ENCODE data around the gene COX20.
"Not testable (repeated sequence)": the region's sequence is repeated elsewhere in the genome, so short reads cannot be mapped to it uniquely, and the experiment has no call there.

COX20 gene

DNA sequence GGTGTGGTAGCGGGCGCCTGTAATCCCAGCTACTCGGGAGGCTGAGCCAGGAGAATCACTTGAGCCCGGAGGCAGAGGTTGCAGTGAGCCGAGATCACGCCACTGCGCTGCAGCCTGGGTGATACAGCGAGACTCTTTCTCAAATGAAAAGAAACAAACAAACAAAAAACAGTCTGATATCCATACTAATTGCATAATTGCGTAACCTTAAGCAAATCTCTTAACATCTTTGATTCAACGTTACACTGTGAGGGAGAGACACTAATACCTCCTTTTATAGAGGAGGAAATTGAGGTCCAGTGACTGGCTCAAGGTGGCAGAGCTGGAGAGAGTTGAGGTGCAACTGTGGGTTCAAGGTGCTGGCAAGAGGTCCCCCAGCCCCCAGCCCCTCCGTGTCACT lies 12.6 kb upstream of the COX20 start:
- no peak for DNase-seq (ENCODE audit: low read depth in 2 of 2)

DNA sequence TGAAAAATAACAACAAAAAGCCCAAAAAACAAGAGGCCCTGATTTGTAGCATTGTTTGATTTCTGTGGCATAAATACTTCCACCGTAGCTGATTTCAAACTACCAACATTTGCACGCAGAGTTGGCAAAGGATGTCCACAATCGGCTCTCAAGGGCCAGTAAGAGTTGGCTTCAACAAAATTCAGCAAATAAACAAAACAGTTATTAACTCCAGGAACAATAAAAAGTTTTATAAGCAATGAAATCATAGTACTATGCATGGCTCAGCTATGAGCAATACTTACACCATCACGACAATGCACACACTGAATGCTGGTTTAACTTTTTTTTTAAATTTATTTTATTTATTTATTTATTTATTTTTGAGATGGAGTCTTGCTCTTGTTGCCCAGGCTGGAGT lies 8.7 kb upstream of the COX20 start:
- no peak for DNase-seq (ENCODE audit: low read depth in 2 of 2)

DNA sequence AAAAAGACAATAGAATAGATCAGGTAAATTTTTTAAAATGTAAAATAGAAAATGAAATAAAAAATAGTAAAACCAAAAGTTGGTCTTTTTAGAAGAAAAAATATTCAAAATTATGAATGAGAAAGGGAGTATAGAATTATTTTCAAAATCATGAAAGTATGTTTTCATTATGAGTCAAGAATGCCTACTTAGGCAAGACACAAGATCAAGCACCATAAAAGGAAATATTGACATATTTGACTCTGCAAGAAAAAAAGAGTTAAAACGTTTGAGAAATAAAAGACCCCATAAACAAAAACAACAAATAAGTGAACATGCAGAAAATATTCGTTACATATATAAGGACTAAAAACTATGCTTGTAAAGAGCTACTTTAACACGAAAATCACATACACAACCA lies 4.8 kb upstream of the COX20 start:
- DNase-seq (ENCODE audit: low read depth in 2 of 2), result no peak

DNA sequence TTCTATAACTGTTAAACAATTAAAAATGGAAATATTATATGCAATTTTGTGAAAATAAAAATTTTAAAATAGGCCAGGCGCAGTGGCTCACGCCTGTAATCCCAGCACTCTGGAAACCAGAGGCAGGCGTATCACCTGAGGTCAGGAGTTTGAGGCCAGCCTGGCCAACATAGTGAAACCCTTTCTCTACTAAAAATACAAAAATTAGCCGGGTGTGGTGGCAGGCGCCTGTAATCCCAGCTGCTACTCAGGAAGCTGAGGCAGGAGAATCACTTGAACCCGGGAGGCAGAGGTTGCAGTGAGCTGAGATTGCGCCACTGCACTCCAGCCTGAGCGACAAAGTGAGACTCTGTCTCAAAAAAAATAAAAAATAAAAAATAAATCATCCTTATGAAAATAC lies 2.2 kb upstream of the COX20 start:
- not testable (repeated sequence) for DNase-seq (ENCODE audit: low read depth in 2 of 2)

DNA sequence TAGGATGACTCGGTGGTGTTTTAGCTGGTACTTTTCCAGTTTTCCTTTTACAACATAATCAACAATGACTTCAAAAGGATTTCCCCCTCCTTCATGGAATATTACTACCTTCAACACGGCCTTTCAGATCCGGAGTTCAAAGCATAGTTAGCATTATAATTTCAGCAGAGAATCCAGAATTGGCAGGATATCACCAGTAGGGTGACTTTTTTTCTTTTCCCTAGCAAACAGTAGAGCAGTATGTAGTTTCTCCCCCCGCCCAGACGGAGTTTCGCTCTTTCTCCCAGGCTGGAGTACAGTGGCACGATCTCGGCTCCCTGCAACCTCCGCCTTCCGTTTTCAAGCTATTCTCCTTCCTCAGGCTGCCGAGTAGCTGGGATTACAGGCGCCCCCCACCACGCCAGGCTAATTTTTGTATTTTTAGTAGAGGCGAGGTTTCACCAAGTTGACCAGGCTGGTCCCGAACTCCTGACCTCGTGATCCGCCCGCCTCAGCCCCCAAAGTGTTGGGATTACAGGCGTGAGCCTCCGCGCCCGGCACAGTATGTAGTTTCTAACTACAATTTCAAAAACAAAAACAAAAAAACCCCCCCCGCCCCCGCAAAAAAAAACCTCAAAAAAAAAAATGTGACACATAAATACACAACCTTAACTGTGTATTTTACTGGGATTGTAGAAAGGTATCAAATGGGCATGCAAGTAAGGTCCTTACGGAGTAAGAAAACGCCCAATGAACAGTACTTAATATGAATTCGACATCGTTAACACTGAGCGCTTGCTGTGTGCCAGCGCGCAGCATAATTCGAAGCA lies 1.5 kb upstream of the COX20 start:
- peak in 1 of 2 donors; percentile 10 for DNase-seq (ENCODE audit: low read depth in 2 of 2)

DNA sequence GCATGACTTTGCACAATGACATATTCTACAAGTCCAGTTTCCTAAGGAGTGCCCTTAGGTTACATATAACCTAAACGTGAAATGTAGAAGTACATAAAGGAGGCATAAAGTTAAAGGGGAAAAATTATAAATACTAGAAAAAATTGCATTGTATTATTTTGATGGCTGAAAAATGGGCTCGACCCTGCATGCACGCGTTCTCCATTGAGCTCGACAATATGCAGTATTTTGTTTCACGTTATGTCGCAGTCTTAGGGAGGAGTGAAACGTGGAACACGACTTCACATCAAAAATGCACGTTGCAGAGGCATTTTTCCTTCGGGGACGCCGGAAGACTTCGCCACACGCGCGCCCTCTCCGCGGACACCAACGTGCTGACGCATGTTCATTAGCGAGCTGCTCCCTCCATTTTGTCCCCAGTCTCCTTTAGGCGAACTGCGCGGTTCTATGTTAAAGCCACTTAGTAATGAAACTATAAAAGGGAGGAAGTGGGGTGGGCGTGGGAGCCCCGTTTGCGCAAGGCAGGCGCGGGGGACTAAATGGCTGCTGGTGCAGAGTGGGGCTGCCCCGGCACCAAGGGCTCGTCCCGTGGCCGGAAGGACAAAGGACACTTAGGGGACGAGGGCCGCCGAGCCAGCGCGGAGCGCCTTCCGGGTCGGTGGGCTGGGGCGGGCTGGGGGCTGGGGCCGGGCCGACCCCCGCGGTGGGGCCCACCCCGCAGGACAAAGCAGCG lies 749 bp upstream of the COX20 start:
- DNase-seq (ENCODE audit: low read depth in 2 of 2), result peak; percentile 77 to 84

DNA sequence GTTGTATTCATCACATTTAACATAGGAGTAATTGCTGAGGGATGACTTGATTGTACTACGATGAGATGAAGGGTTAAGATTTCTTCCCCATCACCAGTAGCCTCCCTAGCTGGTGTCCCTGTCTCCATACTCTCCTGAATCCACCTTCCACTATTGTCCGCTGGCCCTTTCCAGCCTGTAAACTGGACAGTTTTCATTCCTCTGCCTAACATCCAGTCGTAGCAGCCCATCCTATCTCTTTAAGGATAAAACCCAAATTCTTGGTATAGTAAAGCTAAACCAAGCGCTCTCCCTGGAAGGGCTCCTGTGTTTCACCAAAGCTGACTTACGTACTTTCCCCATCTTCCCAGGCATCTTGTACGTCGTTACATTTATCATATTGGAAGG lies 670 bp downstream of the COX20 start:
- DNase-seq (ENCODE audit: low read depth in 2 of 2), result no peak

DNA sequence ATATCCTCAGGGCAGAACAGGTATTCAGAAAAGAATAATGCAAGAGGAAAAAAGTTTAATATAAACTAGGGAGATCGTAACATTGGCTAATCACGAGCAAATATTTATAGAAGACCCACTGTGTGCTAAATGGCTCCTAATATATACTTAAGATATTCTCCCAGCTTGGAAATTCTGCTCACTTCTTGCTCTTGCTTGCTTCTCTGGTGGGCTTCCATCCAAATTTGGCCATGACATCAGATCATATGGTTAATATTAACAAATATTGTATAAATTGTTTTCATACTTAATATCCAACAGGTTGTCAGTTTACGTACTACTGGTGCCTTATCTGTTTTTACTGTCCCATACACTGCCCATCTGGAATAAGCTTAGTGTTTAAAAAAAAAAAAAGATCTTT lies 1.1 kb downstream of the COX20 start:
- no peak for DNase-seq (ENCODE audit: low read depth in 2 of 2)

DNA sequence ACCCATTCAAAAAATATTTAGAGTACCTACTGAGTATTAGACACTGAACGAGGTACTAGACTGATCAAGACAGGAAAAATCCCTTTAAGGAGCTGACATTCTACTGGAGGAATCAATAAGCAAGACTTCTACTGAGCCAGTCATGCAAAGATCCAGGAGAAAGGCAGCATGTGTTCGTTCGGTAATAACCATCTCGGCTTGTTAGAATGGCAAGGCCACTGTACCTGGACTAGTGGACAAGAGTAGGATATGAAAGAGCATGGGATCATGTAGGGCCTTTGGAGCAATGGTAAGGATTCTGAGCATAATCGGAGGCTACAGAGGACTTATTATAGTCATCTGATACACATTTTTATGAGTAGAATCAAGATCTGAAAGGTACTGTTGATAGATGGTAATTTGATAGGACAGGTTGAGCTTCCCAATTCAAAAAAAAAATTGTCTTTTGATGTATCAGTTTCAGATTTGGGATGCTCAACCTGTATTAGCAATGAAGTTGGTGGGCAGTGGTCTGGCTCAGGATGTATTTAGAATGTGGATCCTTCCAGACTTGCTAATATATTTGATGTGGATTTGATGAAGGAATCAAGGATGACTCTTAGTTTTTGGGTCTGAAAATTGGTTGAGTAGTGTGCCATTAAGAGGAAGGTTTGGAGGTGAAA lies 2.3 kb downstream of the COX20 start:
- no peak for DNase-seq (ENCODE audit: low read depth in 2 of 2)

DNA sequence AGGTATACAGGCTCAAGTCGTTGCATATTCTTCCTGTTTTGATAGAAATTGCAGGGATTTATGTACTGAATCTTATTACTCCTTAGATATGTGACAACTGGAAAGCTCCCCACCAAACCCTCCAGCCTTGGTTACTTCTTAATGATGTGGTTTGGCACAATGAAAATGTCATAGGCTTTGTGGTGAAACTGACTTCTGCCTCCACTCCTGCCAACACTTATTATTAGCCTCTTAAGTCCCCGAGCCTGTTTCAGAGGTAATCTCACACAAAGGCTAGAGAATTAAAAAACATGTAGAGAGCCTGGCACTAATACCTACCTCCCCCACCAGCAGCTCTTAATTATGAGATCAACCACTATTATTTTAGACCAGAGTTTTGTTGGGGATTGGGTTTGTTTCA lies 4.2 kb downstream of the COX20 start:
- DNase-seq (ENCODE audit: low read depth in 2 of 2), result no peak

DNA sequence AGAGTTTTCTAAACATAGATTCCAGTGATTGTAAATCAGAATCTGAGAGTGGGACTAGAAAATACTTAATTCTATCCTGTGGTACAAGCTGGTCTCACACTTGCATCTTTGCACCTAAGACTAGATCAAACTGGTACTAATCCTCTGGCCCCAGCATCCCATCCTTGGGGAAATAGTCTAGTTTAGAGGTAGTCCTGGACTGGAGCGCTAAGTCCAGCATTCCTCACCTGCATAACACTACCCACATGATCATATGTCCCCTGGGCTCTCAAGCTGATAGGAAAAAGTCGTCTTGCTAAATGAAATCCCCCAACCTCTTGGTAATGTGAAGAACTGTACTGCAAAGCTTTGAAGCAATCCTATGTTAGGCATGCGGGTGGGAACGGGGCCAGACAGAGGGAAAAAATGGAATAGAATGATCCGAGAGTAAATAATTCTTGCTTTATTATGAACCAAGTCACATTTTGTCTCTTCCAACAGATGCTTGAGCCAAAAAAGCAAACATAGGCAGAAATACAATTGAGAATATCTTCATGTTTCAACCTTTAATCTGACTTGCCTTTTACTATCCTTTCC lies 4.8 kb downstream of the COX20 start:
- DNase-seq (ENCODE audit: low read depth in 2 of 2), result no peak

DNA sequence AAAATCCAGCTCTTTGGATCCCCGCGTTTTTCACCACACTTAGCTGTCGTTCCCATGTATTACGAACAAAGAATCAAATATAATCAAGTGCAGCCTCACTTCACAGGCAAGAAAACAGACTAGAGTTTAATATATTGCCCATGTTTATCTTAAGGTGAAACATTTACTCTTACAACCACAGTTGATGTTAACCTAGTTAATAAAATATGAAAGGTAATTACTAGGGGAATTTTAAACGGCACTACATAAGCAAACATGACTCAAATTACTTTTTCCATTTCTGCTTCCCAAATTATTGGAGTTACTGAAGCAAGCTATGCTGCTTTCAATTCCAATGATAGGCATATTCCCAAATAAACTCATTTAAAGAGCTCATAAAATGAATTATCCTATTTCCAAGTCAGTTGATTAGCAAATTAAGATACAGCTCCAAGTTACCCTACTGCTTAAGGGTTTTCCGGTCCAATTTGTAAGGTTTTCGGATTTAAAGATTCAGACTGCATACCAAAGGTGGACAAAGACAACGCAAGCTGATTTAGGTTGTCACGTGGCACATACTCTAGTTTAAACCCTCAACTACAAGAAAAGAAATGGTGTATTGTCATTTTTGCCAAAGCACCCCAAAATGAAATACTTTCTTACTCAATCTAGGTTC lies 5.9 kb downstream of the COX20 start:
- no peak for DNase-seq (ENCODE audit: low read depth in 2 of 2)

DNA sequence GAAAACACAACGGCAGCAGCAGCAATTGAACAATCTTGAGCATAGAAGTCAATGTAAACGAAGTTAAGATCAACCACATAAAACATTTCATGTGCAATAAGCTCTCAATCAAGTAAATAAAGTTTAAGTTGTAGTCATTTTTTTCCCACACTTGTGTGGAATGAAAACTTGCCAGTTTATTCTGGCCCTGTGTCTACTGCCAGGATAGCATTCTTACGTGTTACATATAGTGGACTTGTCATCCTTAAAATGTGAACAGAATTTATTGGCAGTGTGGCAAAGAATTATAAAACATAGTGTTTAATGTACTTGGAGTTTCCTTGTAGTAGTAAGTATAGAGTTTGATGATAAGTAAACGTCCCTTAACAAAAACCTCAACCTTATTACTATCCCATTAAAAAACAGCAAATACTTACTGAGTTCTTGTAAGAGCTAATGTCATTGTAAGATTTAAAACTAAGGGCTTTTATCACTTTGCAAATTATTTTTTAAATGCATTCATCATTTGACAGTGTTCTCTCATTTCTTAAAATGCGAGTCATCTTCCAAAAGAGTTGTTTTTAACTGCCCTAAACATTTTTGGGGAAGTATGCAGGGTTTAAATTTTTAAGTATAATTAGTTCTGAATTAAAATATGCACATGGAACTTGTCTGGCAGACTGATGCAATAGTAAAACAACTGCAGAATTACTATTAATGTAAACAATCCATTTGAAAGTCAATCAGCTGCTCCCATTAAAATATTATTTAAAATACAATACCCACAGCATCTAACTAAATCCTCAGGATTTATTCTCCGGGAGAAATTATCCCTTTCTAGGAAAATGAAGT lies 7.9 kb downstream of the COX20 start:
- no peak for DNase-seq (ENCODE audit: low read depth in 2 of 2)

DNA sequence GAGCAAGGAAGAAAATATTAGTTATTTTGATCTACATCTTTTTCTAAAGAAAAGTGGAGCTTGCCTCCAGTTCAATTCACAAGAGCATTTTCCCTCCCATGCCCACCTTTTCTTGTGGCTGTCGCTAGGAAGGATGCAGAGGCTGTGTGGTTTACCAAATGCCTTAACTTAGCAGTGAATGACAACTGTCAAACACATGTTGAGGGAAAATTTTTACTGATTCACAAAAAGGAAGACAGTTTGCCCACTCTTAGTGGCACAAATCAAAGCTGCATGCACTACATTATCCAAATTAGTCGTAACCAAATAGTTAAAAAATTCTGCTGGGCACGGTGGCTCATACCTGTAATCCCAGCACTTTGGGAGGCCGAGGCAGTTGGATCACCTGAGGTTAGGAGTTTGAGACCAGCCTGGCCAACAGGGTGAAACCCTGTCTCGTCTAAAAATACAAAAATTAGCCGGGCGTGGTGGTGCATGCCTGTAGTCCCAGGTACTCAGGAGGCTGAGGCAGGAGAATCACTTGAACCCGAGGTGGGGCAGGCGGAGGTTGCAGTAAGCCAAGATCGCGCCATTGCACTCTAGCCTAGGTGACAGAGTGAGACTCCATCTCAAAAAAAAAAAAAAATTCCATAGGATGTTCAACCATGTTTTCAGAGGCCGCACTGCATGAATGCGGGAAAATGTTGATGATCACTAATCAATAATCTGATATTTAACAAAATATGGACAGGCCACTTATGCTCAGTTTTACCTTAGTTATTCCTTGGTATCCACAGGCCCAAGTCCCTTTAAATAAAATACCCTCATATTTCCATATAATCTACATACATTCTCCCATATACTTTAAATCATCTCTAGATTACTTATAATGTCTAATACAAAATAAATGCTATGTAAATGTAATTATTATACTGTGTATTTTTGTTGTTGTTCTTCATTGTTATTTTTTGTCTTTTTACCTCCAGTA lies 9.0 kb downstream of the COX20 start:
- DNase-seq (ENCODE audit: low read depth in 2 of 2), result no peak

DNA sequence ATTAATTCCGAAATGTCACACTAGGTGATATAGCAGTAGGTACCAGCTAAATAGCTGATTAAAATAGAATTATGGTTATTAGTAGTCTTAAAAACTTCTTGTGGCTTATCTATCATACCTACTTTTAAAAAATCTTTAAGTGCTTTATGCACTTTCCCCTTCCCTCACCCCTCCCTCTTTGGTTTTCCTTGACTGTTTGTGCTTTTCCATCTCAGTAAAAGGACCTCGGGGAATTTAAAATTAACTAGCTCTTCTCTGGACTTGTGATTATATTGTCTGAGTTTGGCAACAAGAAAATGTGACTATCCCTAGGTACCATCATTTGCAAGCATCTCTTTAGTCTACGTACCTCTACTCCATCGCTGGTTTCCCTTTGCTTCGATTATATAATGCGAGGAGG lies 11.2 kb downstream of the COX20 start:
- no peak for DNase-seq (ENCODE audit: low read depth in 2 of 2)

DNA sequence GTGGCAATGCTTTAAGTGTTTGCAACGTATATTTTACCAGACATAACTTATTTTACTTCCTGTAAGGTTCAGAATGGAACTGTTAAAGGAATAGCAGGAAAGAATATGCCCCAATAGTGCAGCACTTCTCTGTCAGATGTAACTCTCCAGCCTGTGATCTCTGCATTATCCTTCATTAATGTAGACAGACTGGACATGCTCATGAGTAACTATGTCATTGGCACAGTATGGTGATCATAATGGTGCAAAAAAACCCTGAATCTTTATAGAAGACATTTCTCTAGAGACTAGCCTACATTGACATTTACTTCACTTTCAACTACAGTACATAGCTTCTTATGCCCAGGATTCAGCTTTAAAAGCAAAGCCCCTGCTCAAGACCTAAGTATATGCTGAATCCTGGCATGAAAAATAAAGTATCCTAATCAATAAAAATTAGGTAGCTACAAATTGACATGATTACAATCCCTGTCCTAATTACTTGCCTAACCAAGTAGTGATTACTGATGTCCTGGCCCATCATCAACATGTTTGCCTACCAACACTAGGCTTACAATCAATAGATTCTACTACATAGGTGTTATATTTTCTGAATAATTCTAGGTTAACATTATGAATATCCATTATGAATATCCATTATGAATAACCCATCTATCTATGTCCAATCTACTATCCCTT lies 13.9 kb downstream of the COX20 start:
- DNase-seq (ENCODE audit: low read depth in 2 of 2), result no peak

DNA sequence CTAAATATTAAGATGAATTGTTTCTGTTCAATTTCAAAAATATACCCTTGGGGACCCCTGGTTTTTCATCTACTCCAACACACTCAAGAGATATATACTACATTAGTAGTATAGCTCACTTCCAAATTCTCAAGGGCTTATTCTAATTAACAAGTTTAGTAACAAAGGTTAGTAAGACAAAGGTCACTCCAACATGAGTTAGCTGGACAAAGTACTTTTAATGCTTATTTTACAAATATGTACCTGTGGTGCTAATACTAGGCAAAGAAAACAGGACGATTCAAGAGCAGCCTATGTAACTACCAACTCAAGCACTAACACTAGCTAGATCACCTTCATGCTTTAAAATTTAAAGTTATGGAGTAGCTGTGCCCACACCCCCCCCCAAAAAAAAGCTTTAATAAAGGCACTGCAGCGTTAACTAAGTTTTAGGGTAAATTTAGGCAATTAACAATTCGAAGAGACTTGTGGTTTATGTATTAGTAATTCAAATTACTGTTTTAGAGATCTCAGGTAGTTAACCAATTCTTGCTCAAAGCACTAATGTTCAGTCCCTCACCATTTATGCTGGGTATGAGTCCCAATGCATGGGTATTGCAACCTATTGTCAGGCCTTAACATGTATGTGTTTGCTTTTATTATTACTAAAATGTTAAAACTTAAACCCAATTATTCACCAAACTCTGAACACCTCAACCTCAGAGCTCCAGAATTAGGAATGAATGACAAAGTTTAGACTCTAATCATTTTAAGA lies 14.8 kb downstream of the COX20 start:
- DNase-seq (ENCODE audit: low read depth in 2 of 2), result no peak

DNA sequence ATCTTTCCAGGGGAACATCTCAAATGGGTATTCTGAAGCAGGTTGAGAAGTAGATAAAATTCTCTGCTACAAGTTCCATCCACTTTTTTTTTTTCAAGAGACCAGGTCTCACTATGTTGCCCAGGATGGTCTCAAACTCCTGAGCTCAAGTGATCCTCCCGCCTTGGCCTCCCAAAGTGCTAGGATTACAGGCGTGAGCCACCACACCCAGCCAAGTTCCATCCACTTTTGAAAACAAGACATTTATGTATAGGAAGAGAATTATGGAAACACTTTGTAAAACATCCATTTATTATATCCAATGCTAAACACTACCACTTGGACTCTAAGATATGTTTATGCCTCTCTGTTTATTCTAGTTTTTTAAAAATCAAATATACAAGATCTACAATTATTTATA lies 15.4 kb downstream of the COX20 start:
- DNase-seq (ENCODE audit: low read depth in 2 of 2), result no peak
